ENCODE results near the gene CTR9. TPM values are rescaled to one million over a fixed set of nuclear protein-coding genes. Genes with fewer than 3 reads are reported as not detected.

CTR9 gene
- total and polyA plus RNA-seq, 2 of the 8 experiments (the other 6 are each of a cell fraction or from before 2014, with no cell fraction given), result 6.1 to 37.7 TPM

DNA sequence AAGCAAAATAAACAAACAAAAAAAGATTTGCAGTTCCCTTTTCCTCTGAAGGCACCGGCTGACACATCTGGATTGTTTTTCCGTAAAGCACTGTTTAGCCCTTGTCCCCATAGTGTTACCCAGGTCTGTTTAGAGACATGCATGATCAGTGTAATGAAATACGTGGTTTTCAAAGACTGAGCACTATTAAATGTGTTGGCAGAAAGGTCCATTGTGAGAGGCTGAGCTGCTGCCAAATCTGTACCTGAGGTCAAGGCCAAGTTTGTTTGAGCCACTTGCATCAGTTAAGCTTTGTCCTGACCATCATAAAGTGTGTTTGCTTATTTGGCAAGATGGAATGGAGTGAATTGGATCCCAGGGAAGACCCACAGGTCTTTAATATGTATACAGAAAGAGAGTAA is 26.3 kb downstream of the CTR9 start (continued):
- TF ChIP-seq, protein P1, sequence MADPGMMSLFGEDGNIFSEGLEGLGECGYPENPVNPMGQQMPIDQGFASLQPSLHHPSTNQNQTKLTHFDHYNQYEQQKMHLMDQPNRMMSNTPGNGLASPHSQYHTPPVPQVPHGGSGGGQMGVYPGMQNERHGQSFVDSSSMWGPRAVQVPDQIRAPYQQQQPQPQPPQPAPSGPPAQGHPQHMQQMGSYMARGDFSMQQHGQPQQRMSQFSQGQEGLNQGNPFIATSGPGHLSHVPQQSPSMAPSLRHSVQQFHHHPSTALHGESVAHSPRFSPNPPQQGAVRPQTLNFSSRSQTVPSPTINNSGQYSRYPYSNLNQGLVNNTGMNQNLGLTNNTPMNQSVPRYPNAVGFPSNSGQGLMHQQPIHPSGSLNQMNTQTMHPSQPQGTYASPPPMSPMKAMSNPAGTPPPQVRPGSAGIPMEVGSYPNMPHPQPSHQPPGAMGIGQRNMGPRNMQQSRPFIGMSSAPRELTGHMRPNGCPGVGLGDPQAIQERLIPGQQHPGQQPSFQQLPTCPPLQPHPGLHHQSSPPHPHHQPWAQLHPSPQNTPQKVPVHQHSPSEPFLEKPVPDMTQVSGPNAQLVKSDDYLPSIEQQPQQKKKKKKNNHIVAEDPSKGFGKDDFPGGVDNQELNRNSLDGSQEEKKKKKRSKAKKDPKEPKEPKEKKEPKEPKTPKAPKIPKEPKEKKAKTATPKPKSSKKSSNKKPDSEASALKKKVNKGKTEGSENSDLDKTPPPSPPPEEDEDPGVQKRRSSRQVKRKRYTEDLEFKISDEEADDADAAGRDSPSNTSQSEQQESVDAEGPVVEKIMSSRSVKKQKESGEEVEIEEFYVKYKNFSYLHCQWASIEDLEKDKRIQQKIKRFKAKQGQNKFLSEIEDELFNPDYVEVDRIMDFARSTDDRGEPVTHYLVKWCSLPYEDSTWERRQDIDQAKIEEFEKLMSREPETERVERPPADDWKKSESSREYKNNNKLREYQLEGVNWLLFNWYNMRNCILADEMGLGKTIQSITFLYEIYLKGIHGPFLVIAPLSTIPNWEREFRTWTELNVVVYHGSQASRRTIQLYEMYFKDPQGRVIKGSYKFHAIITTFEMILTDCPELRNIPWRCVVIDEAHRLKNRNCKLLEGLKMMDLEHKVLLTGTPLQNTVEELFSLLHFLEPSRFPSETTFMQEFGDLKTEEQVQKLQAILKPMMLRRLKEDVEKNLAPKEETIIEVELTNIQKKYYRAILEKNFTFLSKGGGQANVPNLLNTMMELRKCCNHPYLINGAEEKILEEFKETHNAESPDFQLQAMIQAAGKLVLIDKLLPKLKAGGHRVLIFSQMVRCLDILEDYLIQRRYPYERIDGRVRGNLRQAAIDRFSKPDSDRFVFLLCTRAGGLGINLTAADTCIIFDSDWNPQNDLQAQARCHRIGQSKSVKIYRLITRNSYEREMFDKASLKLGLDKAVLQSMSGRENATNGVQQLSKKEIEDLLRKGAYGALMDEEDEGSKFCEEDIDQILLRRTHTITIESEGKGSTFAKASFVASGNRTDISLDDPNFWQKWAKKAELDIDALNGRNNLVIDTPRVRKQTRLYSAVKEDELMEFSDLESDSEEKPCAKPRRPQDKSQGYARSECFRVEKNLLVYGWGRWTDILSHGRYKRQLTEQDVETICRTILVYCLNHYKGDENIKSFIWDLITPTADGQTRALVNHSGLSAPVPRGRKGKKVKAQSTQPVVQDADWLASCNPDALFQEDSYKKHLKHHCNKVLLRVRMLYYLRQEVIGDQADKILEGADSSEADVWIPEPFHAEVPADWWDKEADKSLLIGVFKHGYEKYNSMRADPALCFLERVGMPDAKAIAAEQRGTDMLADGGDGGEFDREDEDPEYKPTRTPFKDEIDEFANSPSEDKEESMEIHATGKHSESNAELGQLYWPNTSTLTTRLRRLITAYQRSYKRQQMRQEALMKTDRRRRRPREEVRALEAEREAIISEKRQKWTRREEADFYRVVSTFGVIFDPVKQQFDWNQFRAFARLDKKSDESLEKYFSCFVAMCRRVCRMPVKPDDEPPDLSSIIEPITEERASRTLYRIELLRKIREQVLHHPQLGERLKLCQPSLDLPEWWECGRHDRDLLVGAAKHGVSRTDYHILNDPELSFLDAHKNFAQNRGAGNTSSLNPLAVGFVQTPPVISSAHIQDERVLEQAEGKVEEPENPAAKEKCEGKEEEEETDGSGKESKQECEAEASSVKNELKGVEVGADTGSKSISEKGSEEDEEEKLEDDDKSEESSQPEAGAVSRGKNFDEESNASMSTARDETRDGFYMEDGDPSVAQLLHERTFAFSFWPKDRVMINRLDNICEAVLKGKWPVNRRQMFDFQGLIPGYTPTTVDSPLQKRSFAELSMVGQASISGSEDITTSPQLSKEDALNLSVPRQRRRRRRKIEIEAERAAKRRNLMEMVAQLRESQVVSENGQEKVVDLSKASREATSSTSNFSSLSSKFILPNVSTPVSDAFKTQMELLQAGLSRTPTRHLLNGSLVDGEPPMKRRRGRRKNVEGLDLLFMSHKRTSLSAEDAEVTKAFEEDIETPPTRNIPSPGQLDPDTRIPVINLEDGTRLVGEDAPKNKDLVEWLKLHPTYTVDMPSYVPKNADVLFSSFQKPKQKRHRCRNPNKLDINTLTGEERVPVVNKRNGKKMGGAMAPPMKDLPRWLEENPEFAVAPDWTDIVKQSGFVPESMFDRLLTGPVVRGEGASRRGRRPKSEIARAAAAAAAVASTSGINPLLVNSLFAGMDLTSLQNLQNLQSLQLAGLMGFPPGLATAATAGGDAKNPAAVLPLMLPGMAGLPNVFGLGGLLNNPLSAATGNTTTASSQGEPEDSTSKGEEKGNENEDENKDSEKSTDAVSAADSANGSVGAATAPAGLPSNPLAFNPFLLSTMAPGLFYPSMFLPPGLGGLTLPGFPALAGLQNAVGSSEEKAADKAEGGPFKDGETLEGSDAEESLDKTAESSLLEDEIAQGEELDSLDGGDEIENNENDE (IDR thresholded peaks at IDR 0.05; ENCODE audit: insufficient replicate concordance, low read length), result no peak
- TF ChIP-seq RXRA (IDR thresholded peaks at IDR 0.05; ENCODE audit: insufficient read depth, low read depth, low read length) (no peak), HDAC2 (IDR thresholded peaks at IDR 0.05; ENCODE audit: borderline replicate concordance in 1 of 2, low read depth in 2 of 2, low read length in 2 of 2) (no peak), GTF2F1 (IDR thresholded peaks at IDR 0.05; ENCODE audit: borderline replicate concordance, low read depth, low read length) (no peak)

Measured in H1 (cell line).